ENCODE data around the gene SPATA32.

DNA sequence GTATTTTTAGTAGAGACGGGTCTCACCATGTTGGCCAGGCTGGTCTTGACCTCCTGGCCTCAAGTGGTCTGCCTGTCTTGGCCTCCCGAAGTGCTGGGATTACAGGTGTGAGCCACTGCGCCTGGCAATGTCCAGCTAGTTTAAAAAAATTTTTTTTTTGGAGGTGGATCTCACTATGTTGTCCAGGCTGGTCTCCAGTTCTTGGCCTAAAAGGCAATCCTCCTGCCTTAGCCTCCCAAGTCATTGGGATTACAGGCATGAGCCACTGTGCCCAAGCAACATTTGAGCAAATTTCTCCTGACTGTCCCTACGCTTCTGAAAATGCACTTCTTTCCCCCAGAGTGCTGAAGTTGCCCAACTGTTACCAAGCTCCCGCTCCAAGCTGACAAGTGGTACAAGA is 46.9 kb upstream of the SPATA32 start:
- TF ChIP-seq, protein P1, sequence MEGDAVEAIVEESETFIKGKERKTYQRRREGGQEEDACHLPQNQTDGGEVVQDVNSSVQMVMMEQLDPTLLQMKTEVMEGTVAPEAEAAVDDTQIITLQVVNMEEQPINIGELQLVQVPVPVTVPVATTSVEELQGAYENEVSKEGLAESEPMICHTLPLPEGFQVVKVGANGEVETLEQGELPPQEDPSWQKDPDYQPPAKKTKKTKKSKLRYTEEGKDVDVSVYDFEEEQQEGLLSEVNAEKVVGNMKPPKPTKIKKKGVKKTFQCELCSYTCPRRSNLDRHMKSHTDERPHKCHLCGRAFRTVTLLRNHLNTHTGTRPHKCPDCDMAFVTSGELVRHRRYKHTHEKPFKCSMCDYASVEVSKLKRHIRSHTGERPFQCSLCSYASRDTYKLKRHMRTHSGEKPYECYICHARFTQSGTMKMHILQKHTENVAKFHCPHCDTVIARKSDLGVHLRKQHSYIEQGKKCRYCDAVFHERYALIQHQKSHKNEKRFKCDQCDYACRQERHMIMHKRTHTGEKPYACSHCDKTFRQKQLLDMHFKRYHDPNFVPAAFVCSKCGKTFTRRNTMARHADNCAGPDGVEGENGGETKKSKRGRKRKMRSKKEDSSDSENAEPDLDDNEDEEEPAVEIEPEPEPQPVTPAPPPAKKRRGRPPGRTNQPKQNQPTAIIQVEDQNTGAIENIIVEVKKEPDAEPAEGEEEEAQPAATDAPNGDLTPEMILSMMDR (IDR thresholded peaks at IDR 0.05), result no peak
- no peak for TF ChIP-seq POLR2A (IDR thresholded peaks at IDR 0.05)

Measured in thyroid gland (tissue), 4 donors.